ENCODE results near the gene CLEC7A. TPM values are rescaled to one million over a fixed set of nuclear protein-coding genes. Genes with fewer than 3 reads are reported as not detected.

The CLEC7A gene
- total RNA-seq, 3 donors from 2014 or later (not counting 1 experiment from before 2014, with no cell fraction given), result 7.7 to 22.3 (median 20.8) TPM

- Mint-ChIP-seq H3K4me3 (no peak within 1 kb of the TSS), H3K4me1 (peaks cover 0 to 6% of the 10 kb centered on the region in 2 donors), H3K9me3 (peaks cover 0 to 3% of the 10 kb centered on the region in 2 donors), H3K36me3 (peaks cover 5% of the 10 kb centered on the region), H3K27me3 (ENCODE audit: low read depth in 2 of 2) (peaks cover 3 to 5% of the 10 kb centered on the region in 2 donors), H3K27ac (no peak within 1 kb of the TSS)
- no peak for ATAC-seq
- no peaks in the 10 kb centered on the region for H3K9me3 ChIP-seq (ENCODE audit: control insufficient read depth, insufficient read depth, low read length)
- H3K4me3 ChIP-seq (ENCODE audit: low read length), result no peak within 1 kb of the TSS
- DNase-seq, result no peak
- no peak for TF ChIP-seq CTCF (IDR thresholded peaks at IDR 0.05)
- 89% methylated on average over 10 of the region's 10 CpGs for WGBS (ENCODE audit: insufficient coverage)
- H3K27me3 ChIP-seq (ENCODE audit: control insufficient read depth, insufficient read depth, low read length), result peaks cover 7% of the 10 kb centered on the region
- no peaks in the 10 kb centered on the region for H3K36me3 ChIP-seq (ENCODE audit: control insufficient read depth, insufficient read depth, low read length)
- intact Hi-C loops (cut with micrococcal nuclease), result no loop called here
- H3K4me1 ChIP-seq (ENCODE audit: control insufficient read depth, insufficient read depth, low read length), result peaks cover 3% of the 10 kb centered on the region
- H3K27ac ChIP-seq (ENCODE audit: low read length), result no peak within 1 kb of the TSS
Observed at GRCh38 chr12:10098791-10099190, 31.2 kb downstream of the CLEC7A start, which contains the start of gene CLEC1A. Gene CLEC1A, minus strand, starts transcription at chr12:10098985. Its CDS starts 63 bp downstream, at chr12:10098922.

GRCh38 chr12:10097521-10097920 lies 32.5 kb downstream of the CLEC7A start:
- H3K4me1 Mint-ChIP-seq, result peaks cover 0 to 6% of the 10 kb centered on the region in 2 donors
- no peak overlapping the region for H3K27ac ChIP-seq (ENCODE audit: low read length)
- DNase-seq, result no peak
- peaks cover 7% of the 10 kb centered on the region for H3K27me3 ChIP-seq (ENCODE audit: control insufficient read depth, insufficient read depth, low read length)
- H3K36me3 ChIP-seq (ENCODE audit: control insufficient read depth, insufficient read depth, low read length), result no peaks in the 10 kb centered on the region
- no peaks in the 10 kb centered on the region for H3K27me3 Mint-ChIP-seq (ENCODE audit: low read depth in 2 of 2)
- no peak for TF ChIP-seq CTCF (IDR thresholded peaks at IDR 0.05)
- H3K4me3 ChIP-seq (ENCODE audit: low read length), result no peak overlapping the region
- intact Hi-C loops (cut with micrococcal nuclease), result no loop called here
- H3K4me1 ChIP-seq (ENCODE audit: control insufficient read depth, insufficient read depth, low read length), result peaks cover 3% of the 10 kb centered on the region
- ATAC-seq, result no peak
- H3K27ac Mint-ChIP-seq, result no peak overlapping the region
- H3K9me3 Mint-ChIP-seq, result no peaks in the 10 kb centered on the region
- H3K4me3 Mint-ChIP-seq, result no peak overlapping the region
- 57% methylated on average over 2 of the region's 3 CpGs for WGBS (ENCODE audit: insufficient coverage)
- H3K36me3 Mint-ChIP-seq, result no peaks in the 10 kb centered on the region
- H3K9me3 ChIP-seq (ENCODE audit: control insufficient read depth, insufficient read depth, low read length), result no peaks in the 10 kb centered on the region

GRCh38 chr12:10095971-10096370 lies 34.0 kb downstream of the CLEC7A start:
- DNase-seq, result no peak
- Histone ChIP-seq H3K27ac (ENCODE audit: low read length) (no peak overlapping the region), H3K4me1 (ENCODE audit: control insufficient read depth, insufficient read depth, low read length) (no peaks in the 10 kb centered on the region), H3K27me3 (ENCODE audit: control insufficient read depth, insufficient read depth, low read length) (peaks cover 7% of the 10 kb centered on the region), H3K4me3 (ENCODE audit: low read length) (no peak overlapping the region), H3K36me3 (ENCODE audit: control insufficient read depth, insufficient read depth, low read length) (no peaks in the 10 kb centered on the region), H3K9me3 (ENCODE audit: control insufficient read depth, insufficient read depth, low read length) (no peaks in the 10 kb centered on the region)
- Mint-ChIP-seq H3K9me3 (no peaks in the 10 kb centered on the region), H3K27me3 (ENCODE audit: low read depth in 2 of 2) (peaks cover 0 to 1% of the 10 kb centered on the region in 2 donors), H3K4me1 (no peaks in the 10 kb centered on the region), H3K36me3 (no peaks in the 10 kb centered on the region), H3K27ac (no peak overlapping the region), H3K4me3 (no peak overlapping the region)
- no peak for TF ChIP-seq CTCF (IDR thresholded peaks at IDR 0.05)
- intact Hi-C loops (cut with micrococcal nuclease), result no loop called here
- ATAC-seq, result no peak
- WGBS (ENCODE audit: insufficient coverage), result 91% methylated on average over 3 of the region's 3 CpGs
